Astrocyte (in vitro differentiated cells and primary cell): ENCODE measurements around the gene SPTLC3. TPM values are rescaled to one million over a fixed set of nuclear protein-coding genes. Genes with fewer than 3 reads are reported as not detected.

Experiments used
- DNase-seq: peaks from one replicate; pipeline ENCODE4 v3.0.0-alpha.2; 2010; ENCODE audit warnings: low read depth
- FAIRE-seq: peaks from 2 replicates; lab custom pipeline; 2011; peaks lifted over from hg19 to GRCh38; lab: Jason Lieb, UNC
- H2AFZ ChIP-seq: 2 replicates; pipeline ENCODE4 v1.6.0; 2012; ENCODE audit warnings: low read depth, low read length, inconsistent platforms
- H3K27ac ChIP-seq: 2 replicates; pipeline ENCODE4 v1.5.1; 2011; ENCODE audit warnings: low read depth, low read length, inconsistent platforms
- H3K27me3 ChIP-seq: 2 replicates; pipeline ENCODE4 v1.6.0; 2011; ENCODE audit warnings: low read length, inconsistent platforms; ENCODE audit not compliant: insufficient read depth
- H3K36me3 ChIP-seq: 2 replicates; pipeline ENCODE4 v1.5.1; 2011; ENCODE audit warnings: low read length, inconsistent platforms; ENCODE audit not compliant: insufficient read depth
- H3K4me1 ChIP-seq: 2 replicates; pipeline ENCODE4 v1.5.1; 2011; ENCODE audit warnings: low read length, inconsistent platforms; ENCODE audit not compliant: insufficient read depth
- H3K4me2 ChIP-seq: 2 replicates; pipeline ENCODE4 v1.6.0; 2012; ENCODE audit warnings: low read length, inconsistent platforms
- H3K4me3 ChIP-seq: 2 replicates; pipeline ENCODE4 v1.5.1; 2011; ENCODE audit warnings: low read depth, mild to moderate bottlenecking, low read length, inconsistent platforms; ENCODE audit not compliant: insufficient read depth
- H3K79me2 ChIP-seq: 2 replicates; pipeline ENCODE4 v1.6.0; 2012; ENCODE audit warnings: mild to moderate bottlenecking, low read length, inconsistent platforms; ENCODE audit not compliant: insufficient read depth
- H3K9ac ChIP-seq: 2 replicates; pipeline ENCODE4 v1.6.0; 2012; ENCODE audit warnings: mild to moderate bottlenecking, low read length, inconsistent platforms
- H3K9me3 ChIP-seq: 2 replicates; pipeline ENCODE4 v1.5.1; 2012; ENCODE audit warnings: low read depth, mild to moderate bottlenecking, low read length, inconsistent platforms; ENCODE audit not compliant: insufficient read depth
- H4K20me1 ChIP-seq: 2 replicates; pipeline ENCODE4 v1.6.0; 2012; ENCODE audit warnings: low read length, inconsistent platforms; ENCODE audit not compliant: insufficient read depth
- H3K27ac Mint-ChIP-seq: one replicate; pipeline ENCODE4 v1.8.0; 2021; ENCODE audit warnings: mild to moderate bottlenecking, mixed read lengths; ENCODE audit not compliant: unreplicated experiment
- H3K27me3 Mint-ChIP-seq: one replicate; pipeline ENCODE4 v1.8.0; 2021; ENCODE audit warnings: low read depth, mixed read lengths; ENCODE audit not compliant: unreplicated experiment
- H3K36me3 Mint-ChIP-seq: one replicate; pipeline ENCODE4 v1.8.0; 2021; ENCODE audit warnings: low read depth, mixed read lengths; ENCODE audit not compliant: unreplicated experiment
- H3K4me1 Mint-ChIP-seq: one replicate; pipeline ENCODE4 v1.8.0; 2021; ENCODE audit warnings: low read depth, mixed read lengths; ENCODE audit not compliant: unreplicated experiment
- H3K4me3 Mint-ChIP-seq: one replicate; pipeline ENCODE4 v1.8.0; 2021; ENCODE audit warnings: mild to moderate bottlenecking, moderate library complexity, mixed read lengths; ENCODE audit not compliant: unreplicated experiment
- H3K9me3 Mint-ChIP-seq: one replicate; pipeline ENCODE4 v1.8.0; 2021; ENCODE audit warnings: mild to moderate bottlenecking, mixed read lengths; ENCODE audit not compliant: unreplicated experiment
- CTCF ChIP-seq: IDR thresholded peaks from 2 replicates; pipeline ENCODE4 v1.5.1; 2011; ENCODE audit warnings: low read depth, mild to moderate bottlenecking, inconsistent platforms, low read length, moderate library complexity; ENCODE audit not compliant: insufficient read depth
- EZH2 ChIP-seq: IDR thresholded peaks from 2 replicates; pipeline ENCODE4 v1.6.1; 2012; ENCODE audit warnings: mild to moderate bottlenecking, low read length, inconsistent platforms; ENCODE audit not compliant: insufficient read depth
- total RNA-seq: library from RNA; stranded (reverse); gene quantifications from 2 replicates; pipeline ENCODE4 v1.2.1, GENCODE V29; 2021

Gene SPTLC3
- total RNA-seq, 1 donor from 2014 or later, result 5.7 TPM

GRCh38 chr20:12966468-12967085 lies 42.2 kb upstream of the SPTLC3 start:
- H3K4me1 Mint-ChIP-seq, result peaks cover 12% of the 10 kb centered on the region

GRCh38 chr20:12967932-12968331 lies 40.8 kb upstream of the SPTLC3 start:
- Histone ChIP-seq H3K27ac (no peak overlapping the region), H3K4me3 (no peak overlapping the region), H3K9me3 (no peaks in the 10 kb centered on the region), H3K79me2 (no peaks in the 10 kb centered on the region), H3K4me1 (no peaks in the 10 kb centered on the region), H4K20me1 (no peaks in the 10 kb centered on the region), H3K4me2 (no peak overlapping the region), H3K36me3 (no peaks in the 10 kb centered on the region), H3K9ac (no peak overlapping the region), H3K27me3 (no peaks in the 10 kb centered on the region), H2AFZ (no peak overlapping the region)
- Mint-ChIP-seq H3K4me1 (peaks cover 12% of the 10 kb centered on the region), H3K36me3 (no peaks in the 10 kb centered on the region), H3K27ac (no peak overlapping the region), H3K4me3 (no peak overlapping the region), H3K27me3 (peaks cover 3% of the 10 kb centered on the region), H3K9me3 (no peaks in the 10 kb centered on the region)
- TF ChIP-seq CTCF (no peak), EZH2 (no peak)
- FAIRE-seq (no peak), DNase-seq (no peak)

More at GRCh38 chr20:12966468-12967085, 42.2 kb upstream of the SPTLC3 start:
- TF ChIP-seq CTCF (peak; percentile 59), EZH2 (no peak)
- peak; percentile 26 for DNase-seq
- H3K27ac ChIP-seq, result no peak overlapping the region
- H3K27ac Mint-ChIP-seq, result no peak overlapping the region
- H3K27me3 Mint-ChIP-seq, result peaks cover 3% of the 10 kb centered on the region
- H2AFZ ChIP-seq, result no peak overlapping the region
- H3K4me1 ChIP-seq, result no peaks in the 10 kb centered on the region
- no peak overlapping the region for H3K4me3 ChIP-seq
- no peaks in the 10 kb centered on the region for H4K20me1 ChIP-seq
- no peaks in the 10 kb centered on the region for H3K36me3 Mint-ChIP-seq
- H3K36me3 ChIP-seq, result no peaks in the 10 kb centered on the region
- no peaks in the 10 kb centered on the region for H3K9me3 ChIP-seq
- no peaks in the 10 kb centered on the region for H3K79me2 ChIP-seq
- H3K27me3 ChIP-seq, result no peaks in the 10 kb centered on the region
- no peak overlapping the region for H3K4me3 Mint-ChIP-seq
- no peak overlapping the region for H3K9ac ChIP-seq
- H3K9me3 Mint-ChIP-seq, result no peaks in the 10 kb centered on the region
- H3K4me2 ChIP-seq, result no peak overlapping the region
- no peak for FAIRE-seq

- H3K36me3 Mint-ChIP-seq, result no peaks in the 10 kb centered on the region
- H3K9me3 ChIP-seq, result no peaks in the 10 kb centered on the region
- H3K9ac ChIP-seq, result no peak overlapping the region
- H3K27me3 ChIP-seq, result no peaks in the 10 kb centered on the region
- H2AFZ ChIP-seq, result no peak overlapping the region
- peaks cover 3% of the 10 kb centered on the region for H3K27me3 Mint-ChIP-seq
- no peaks in the 10 kb centered on the region for H3K79me2 ChIP-seq
- H3K27ac Mint-ChIP-seq, result no peak overlapping the region
- H4K20me1 ChIP-seq, result no peaks in the 10 kb centered on the region
- no peak overlapping the region for H3K4me3 ChIP-seq
- H3K36me3 ChIP-seq, result no peaks in the 10 kb centered on the region
- DNase-seq (no peak), FAIRE-seq (no peak)
- no peak overlapping the region for H3K27ac ChIP-seq
- no peak overlapping the region for H3K4me2 ChIP-seq
- no peaks in the 10 kb centered on the region for H3K9me3 Mint-ChIP-seq
- H3K4me1 Mint-ChIP-seq, result peaks cover 12% of the 10 kb centered on the region
- H3K4me1 ChIP-seq, result no peaks in the 10 kb centered on the region
- TF ChIP-seq EZH2 (no peak), CTCF (no peak)
- no peak overlapping the region for H3K4me3 Mint-ChIP-seq
Observed at GRCh38 chr20:12968472-12968871, 40.3 kb upstream of the SPTLC3 start.
